Upper lobe of left lung (tissue), 4 donors: ENCODE results near the gene ALPI.

Experiments
- POLR2AphosphoS5 ChIP-seq, 2 donors: sonication (generic); formaldehyde crosslinking; IDR thresholded peaks; one replicate each; pipeline ENCODE4 v1.5.1; 2017; ENCODE audit warnings: antibody characterized with exemption in 2 of 2
- TF ChIP-seq, protein P1 (sequence below), 6 experiments: fragments of 450-650 bp in 4 of 6; fragments of 200-600 bp in 2 of 6; sonication (generic) in 2 of 6; IDR thresholded peaks; one replicate each; pipeline ENCODE4 v1.5.1; 2016 to 2019; ENCODE audit warnings: antibody characterized with exemption in 6 of 6

DNA sequence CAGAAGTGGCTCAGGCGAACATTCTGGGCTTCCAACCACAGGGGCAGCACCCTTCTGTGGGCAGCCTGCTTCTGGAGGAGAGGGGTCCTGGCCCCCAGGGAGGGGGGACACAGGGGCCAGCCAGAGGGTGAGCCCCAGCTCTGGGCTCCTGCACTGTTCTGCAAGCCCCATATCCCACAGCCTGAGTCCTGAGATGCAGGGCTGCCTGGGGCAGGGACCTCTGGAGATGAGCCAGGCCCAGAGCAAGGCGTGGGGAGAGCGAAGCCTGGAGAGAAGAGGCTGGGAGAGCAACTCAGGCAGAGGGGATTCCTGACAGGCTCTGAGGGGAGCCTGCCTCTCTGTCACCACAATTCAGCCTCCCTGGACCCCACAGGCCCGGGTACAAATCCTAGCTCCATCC, 50.8 kb downstream of the ALPI start:
- TF ChIP-seq, protein P1, sequence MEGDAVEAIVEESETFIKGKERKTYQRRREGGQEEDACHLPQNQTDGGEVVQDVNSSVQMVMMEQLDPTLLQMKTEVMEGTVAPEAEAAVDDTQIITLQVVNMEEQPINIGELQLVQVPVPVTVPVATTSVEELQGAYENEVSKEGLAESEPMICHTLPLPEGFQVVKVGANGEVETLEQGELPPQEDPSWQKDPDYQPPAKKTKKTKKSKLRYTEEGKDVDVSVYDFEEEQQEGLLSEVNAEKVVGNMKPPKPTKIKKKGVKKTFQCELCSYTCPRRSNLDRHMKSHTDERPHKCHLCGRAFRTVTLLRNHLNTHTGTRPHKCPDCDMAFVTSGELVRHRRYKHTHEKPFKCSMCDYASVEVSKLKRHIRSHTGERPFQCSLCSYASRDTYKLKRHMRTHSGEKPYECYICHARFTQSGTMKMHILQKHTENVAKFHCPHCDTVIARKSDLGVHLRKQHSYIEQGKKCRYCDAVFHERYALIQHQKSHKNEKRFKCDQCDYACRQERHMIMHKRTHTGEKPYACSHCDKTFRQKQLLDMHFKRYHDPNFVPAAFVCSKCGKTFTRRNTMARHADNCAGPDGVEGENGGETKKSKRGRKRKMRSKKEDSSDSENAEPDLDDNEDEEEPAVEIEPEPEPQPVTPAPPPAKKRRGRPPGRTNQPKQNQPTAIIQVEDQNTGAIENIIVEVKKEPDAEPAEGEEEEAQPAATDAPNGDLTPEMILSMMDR (IDR thresholded peaks at IDR 0.05): no peak
- TF ChIP-seq POLR2AphosphoS5 (IDR thresholded peaks at IDR 0.05): no peak
